Measurements from ENCODE around the gene USP34.

Gene USP34

DNA sequence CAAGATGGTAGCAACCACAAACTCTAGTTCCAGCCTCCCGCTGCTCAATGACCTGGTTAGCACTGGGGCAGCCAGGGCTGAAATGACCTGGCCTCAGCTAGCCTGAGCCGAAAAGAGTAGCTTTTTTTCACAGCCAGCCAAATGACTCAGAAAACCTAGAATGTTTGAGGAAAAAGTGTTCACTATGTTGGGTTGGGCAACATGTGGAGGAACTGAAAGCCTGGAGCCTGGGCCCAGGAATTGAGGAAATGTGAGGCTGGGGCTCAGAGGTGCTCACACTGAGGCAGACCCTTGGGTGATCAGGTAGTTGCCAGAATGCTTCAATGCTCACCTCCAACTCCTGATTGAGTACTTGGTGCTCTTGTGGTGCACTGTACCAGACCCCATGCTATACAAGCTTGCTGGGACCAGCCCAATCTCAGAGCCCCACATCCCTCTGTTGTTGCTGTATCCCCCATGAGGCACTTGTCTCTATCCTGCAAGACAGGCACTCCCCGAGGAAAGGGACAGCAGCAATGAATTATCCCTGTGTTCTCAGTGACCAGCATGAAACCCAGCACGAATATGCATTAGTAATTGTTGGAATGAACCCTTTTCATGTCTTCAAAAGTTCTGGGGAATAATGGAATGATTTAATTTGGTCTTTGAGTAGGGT, 116.2 kb downstream of the USP34 start:
- DNase-seq (ENCODE audit: low read depth) = no peak
- TF ChIP-seq, protein P1, sequence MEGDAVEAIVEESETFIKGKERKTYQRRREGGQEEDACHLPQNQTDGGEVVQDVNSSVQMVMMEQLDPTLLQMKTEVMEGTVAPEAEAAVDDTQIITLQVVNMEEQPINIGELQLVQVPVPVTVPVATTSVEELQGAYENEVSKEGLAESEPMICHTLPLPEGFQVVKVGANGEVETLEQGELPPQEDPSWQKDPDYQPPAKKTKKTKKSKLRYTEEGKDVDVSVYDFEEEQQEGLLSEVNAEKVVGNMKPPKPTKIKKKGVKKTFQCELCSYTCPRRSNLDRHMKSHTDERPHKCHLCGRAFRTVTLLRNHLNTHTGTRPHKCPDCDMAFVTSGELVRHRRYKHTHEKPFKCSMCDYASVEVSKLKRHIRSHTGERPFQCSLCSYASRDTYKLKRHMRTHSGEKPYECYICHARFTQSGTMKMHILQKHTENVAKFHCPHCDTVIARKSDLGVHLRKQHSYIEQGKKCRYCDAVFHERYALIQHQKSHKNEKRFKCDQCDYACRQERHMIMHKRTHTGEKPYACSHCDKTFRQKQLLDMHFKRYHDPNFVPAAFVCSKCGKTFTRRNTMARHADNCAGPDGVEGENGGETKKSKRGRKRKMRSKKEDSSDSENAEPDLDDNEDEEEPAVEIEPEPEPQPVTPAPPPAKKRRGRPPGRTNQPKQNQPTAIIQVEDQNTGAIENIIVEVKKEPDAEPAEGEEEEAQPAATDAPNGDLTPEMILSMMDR (conservative IDR thresholded peaks at IDR 0.05; ENCODE audit: low read length) = no peak
- no peak overlapping the region for H3K4me3 ChIP-seq (ENCODE audit: low read length)

DNA sequence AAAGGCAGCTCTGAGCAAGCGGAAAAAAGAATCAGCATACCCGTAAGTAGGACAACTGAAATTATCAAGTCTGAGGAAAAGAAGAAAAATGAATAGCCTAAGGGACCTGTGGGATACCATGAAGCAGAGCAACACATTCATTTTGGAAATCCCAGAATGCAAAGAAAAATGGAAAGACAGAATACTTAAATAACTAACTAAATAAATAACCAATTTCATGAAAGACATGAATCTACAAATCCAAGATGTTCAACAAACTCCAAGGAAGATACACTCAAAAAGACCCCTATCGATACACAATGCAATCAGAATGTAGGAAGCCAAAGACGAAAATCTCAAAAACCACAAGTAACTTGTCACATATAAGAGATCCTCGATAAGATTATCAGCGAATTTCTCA, 117.0 kb downstream of the USP34 start:
- no peak overlapping the region for H3K4me3 ChIP-seq (ENCODE audit: low read length)
- TF ChIP-seq, protein P1 (conservative IDR thresholded peaks at IDR 0.05; ENCODE audit: low read length) = no peak
- no peak for DNase-seq (ENCODE audit: low read depth)

DNA sequence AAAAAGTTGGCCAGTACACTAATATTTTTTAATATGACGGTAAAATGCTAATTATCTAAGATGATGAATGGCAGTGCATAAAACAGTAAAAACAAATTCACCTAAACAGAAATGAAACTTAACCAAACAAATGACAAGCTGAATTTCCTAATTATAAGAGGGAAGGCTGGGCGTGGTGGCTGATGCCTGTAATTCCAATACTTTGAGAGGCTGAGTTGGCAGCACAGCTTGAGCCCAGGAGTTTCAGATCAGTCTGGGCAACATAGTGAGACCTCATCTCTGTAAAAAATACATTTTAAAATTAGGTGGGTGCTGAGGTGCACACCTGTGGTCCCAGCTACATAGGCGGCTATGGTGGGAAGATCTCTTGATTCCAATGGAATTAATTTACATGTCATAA, 120.1 kb downstream of the USP34 start:
- TF ChIP-seq, protein P1 (conservative IDR thresholded peaks at IDR 0.05; ENCODE audit: low read length) = no peak
- no peak for DNase-seq (ENCODE audit: low read depth)
- no peak overlapping the region for H3K4me3 ChIP-seq (ENCODE audit: low read length)

DNA sequence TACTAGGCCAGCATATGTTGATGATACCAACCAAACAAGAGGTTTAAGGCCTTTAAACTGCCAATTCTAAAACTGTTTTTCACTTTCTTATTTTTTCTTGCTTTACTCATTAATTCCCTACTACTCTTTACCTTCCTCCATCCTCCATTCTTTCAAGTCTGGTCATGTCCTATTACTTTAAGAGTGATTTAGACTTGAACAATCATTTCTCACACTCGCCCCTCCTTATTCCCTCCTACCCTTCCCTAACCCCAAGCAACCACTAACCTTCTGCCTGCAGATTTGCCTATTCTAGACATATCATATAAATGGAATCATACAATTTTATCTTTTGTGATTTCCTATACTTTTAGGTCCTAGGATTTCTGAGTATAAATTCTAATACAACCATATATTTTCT, 127.7 kb downstream of the USP34 start:
- no peak for DNase-seq (ENCODE audit: low read depth)
- no peak overlapping the region for H3K4me3 ChIP-seq (ENCODE audit: low read length)
- TF ChIP-seq, protein P1 (conservative IDR thresholded peaks at IDR 0.05; ENCODE audit: low read length) = no peak

DNA sequence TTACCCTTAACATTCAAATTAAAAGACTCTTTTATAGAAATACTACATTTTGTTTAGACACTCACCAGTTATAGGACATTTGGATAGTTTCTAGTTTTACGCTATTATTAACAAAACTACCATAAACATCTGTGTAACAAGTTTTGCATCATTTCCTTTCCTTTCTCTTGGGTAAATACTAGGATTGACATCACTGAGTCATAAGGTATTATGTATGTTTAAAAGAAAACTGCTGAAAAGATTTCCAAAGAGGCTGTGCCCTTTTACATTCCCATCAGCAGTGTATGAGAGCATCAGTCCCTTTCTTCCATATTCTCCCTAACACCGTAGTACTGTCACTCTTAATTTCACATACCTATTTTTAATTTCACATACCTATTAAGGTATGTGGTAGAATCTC, 130.6 kb downstream of the USP34 start:
- TF ChIP-seq, protein P1 (conservative IDR thresholded peaks at IDR 0.05; ENCODE audit: low read length) = no peak
- no peak overlapping the region for H3K4me3 ChIP-seq (ENCODE audit: low read length)
- DNase-seq (ENCODE audit: low read depth) = no peak

DNA sequence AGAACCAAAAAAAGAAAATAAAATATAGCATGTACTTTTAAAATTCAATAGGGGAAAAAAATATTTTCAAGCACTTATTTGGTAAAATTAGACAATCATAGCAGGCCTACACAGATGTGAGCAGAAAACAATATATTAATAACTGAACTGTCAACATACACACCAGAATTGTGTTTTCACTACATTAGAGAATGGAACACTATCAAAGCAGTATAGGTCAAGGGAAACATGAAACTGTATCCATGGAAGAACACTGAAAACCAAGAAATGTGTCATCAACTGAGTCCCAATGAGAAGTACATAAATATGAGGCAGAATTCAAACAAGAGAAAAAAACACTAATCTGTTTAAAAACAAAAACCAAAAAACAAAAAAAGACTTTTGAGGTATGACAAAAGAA, 132.4 kb downstream of the USP34 start:
- no peak overlapping the region for H3K4me3 ChIP-seq (ENCODE audit: low read length)
- TF ChIP-seq, protein P1 (conservative IDR thresholded peaks at IDR 0.05; ENCODE audit: low read length) = no peak
- DNase-seq (ENCODE audit: low read depth) = no peak

DNA sequence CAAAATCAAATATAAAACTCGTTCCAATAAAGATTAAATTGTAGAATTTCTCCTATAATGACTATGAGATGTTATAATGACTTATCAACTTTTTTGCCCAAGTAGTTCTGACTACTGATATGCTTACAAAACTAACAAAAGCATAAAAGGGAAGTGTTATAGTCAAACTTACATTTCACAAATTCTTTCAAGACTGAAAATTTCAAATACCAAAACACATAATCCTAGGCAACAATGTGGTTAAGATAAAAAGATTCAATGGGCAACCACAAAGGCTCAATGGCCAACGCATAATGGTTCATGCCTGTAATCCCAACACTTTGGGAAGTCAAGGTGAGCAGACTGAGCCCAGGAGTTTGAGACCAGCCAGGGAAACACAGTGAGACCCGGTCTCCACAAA, 135.7 kb downstream of the USP34 start:
- no peak for DNase-seq (ENCODE audit: low read depth)
- H3K4me3 ChIP-seq (ENCODE audit: low read length) = no peak overlapping the region
- TF ChIP-seq, protein P1 (conservative IDR thresholded peaks at IDR 0.05; ENCODE audit: low read length) = no peak
